Measurements from ENCODE around the gene CNTNAP4.

GRCh38 chr16:76294396-76295214 lies 17.4 kb downstream of the CNTNAP4 start:
- TF ChIP-seq, protein P1, sequence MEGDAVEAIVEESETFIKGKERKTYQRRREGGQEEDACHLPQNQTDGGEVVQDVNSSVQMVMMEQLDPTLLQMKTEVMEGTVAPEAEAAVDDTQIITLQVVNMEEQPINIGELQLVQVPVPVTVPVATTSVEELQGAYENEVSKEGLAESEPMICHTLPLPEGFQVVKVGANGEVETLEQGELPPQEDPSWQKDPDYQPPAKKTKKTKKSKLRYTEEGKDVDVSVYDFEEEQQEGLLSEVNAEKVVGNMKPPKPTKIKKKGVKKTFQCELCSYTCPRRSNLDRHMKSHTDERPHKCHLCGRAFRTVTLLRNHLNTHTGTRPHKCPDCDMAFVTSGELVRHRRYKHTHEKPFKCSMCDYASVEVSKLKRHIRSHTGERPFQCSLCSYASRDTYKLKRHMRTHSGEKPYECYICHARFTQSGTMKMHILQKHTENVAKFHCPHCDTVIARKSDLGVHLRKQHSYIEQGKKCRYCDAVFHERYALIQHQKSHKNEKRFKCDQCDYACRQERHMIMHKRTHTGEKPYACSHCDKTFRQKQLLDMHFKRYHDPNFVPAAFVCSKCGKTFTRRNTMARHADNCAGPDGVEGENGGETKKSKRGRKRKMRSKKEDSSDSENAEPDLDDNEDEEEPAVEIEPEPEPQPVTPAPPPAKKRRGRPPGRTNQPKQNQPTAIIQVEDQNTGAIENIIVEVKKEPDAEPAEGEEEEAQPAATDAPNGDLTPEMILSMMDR (IDR thresholded peaks at IDR 0.05; ENCODE audit: poor library complexity): no peak
- no peak for TF ChIP-seq EZH2phosphoT487 (IDR thresholded peaks at IDR 0.05; ENCODE audit: low read depth, severe bottlenecking, unreplicated experiment)
- TF ChIP-seq EZH2 (IDR thresholded peaks at IDR 0.05; ENCODE audit: borderline replicate concordance): no peak
